ENCODE data around the gene NUDT15. TPM values are rescaled to one million over a fixed set of nuclear protein-coding genes. Genes with fewer than 3 reads are reported as not detected.
"Not testable (repeated sequence)": the region's sequence is repeated elsewhere in the genome, so short reads cannot be mapped to it uniquely, and the experiment has no call there.

NUDT15 gene
- polyA plus RNA-seq, 1 of the 3 experiments (the other 2 are of a cell fraction): 11.9 TPM

DNA sequence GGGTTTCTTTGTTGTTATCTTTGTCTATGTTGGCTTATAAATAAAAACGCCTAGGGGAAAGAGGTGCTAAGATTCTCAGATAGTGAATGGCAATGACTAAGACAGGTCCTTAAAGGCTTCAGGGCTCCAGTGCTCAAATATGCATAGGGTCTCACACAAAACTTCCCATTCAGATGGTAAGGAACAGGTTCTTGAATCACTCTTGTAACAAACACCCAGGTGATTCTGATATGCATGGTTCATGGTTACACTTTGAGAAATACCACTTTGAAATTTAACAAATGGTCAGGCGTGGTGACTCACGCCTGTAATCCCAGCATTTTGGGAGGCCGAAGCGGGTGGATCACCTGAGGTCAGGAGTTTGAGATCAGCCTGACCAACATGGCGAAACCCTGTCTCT, 17.1 kb downstream of the NUDT15 start:
- H3K4me2 ChIP-seq: no peak overlapping the region
- no peak overlapping the region for H2AFZ ChIP-seq (ENCODE audit: low read depth)
- no peaks in the 10 kb centered on the region for H3K79me2 ChIP-seq (ENCODE audit: insufficient read depth)
- H3F3A ChIP-seq (replicated peaks; ENCODE audit: insufficient read depth): no peaks in the 10 kb centered on the region
- CTCF ChIA-PET: no interaction called here
- TF ChIP-seq POLR2AphosphoS5 (IDR thresholded peaks at IDR 0.05; ENCODE audit: low read depth, low read length): no peak
- TF ChIP-seq NRF1 (IDR thresholded peaks at IDR 0.05; ENCODE audit: low read depth, low read length): no peak
- no peak for TF ChIP-seq RCOR1 (IDR thresholded peaks at IDR 0.05; ENCODE audit: low read length)
- no peak for TF ChIP-seq TEAD4 (IDR thresholded peaks at IDR 0.05; ENCODE audit: borderline replicate concordance, insufficient read depth)
- TF ChIP-seq, protein P1, sequence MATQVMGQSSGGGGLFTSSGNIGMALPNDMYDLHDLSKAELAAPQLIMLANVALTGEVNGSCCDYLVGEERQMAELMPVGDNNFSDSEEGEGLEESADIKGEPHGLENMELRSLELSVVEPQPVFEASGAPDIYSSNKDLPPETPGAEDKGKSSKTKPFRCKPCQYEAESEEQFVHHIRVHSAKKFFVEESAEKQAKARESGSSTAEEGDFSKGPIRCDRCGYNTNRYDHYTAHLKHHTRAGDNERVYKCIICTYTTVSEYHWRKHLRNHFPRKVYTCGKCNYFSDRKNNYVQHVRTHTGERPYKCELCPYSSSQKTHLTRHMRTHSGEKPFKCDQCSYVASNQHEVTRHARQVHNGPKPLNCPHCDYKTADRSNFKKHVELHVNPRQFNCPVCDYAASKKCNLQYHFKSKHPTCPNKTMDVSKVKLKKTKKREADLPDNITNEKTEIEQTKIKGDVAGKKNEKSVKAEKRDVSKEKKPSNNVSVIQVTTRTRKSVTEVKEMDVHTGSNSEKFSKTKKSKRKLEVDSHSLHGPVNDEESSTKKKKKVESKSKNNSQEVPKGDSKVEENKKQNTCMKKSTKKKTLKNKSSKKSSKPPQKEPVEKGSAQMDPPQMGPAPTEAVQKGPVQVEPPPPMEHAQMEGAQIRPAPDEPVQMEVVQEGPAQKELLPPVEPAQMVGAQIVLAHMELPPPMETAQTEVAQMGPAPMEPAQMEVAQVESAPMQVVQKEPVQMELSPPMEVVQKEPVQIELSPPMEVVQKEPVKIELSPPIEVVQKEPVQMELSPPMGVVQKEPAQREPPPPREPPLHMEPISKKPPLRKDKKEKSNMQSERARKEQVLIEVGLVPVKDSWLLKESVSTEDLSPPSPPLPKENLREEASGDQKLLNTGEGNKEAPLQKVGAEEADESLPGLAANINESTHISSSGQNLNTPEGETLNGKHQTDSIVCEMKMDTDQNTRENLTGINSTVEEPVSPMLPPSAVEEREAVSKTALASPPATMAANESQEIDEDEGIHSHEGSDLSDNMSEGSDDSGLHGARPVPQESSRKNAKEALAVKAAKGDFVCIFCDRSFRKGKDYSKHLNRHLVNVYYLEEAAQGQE (IDR thresholded peaks at IDR 0.05; ENCODE audit: low read depth, low read length): no peak
- WGBS (ENCODE audit: low lambda C conversion rate): 97% methylated on average over 3 of the region's 6 CpGs
- peaks cover 22 to 29% of the 10 kb centered on the region in 2 experiments for H3K36me3 ChIP-seq (replicated peaks in 1 of 2; ENCODE audit: control insufficient read depth in 1 of 2, insufficient read depth in 2 of 2, low read length in 1 of 2)
- H4K20me1 ChIP-seq (ENCODE audit: insufficient read depth): no peaks in the 10 kb centered on the region
- no peaks in the 10 kb centered on the region for H3K27me3 ChIP-seq (ENCODE audit: insufficient read depth)
- POLR2A ChIA-PET: no interaction called here
- H3K9me2 ChIP-seq: no peaks in the 10 kb centered on the region
- no peak for DNase-seq
- H3K4me1 ChIP-seq (ENCODE audit: control insufficient read depth in 1 of 2, insufficient read depth in 2 of 2, low read depth in 1 of 2, low read length in 1 of 2): no peaks in the 10 kb centered on the region
- no peaks in the 10 kb centered on the region for H3K9me3 ChIP-seq
- no peak overlapping the region for H3K4me3 ChIP-seq (ENCODE audit: low read depth in 2 of 2, low read length in 1 of 2)
- H3K27ac ChIP-seq (ENCODE audit: low read depth in 2 of 2, low read length in 1 of 2): no peak overlapping the region
- no peak overlapping the region for H3K9ac ChIP-seq

DNA sequence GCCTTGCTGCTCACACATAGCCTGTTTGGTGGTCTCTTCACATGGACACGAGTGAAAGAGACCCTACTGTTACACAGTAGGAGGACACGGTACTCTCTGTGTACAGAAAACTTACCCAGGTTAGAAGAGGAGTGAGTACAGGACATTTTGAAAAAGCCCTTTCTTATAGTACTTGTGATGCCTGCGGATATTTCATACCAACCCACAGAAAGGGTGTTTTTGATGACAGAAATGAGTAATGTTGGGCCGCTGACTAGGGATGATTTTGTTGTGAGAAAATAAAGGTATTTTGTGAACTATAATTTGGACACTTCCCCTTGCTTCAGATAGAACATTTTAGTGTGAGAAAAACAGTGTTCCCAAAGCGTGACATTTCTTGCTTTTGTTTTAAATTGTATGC, 18.2 kb downstream of the NUDT15 start:
- Histone ChIP-seq H3K79me2 (ENCODE audit: insufficient read depth) (no peaks in the 10 kb centered on the region), H3K27ac (ENCODE audit: low read depth in 2 of 2, low read length in 1 of 2) (no peak overlapping the region), H3K4me1 (ENCODE audit: control insufficient read depth in 1 of 2, insufficient read depth in 2 of 2, low read depth in 1 of 2, low read length in 1 of 2) (no peaks in the 10 kb centered on the region), H3F3A (replicated peaks; ENCODE audit: insufficient read depth) (no peaks in the 10 kb centered on the region), H3K9me3 (no peaks in the 10 kb centered on the region), H3K4me3 (ENCODE audit: low read depth in 2 of 2, low read length in 1 of 2) (no peak overlapping the region), H3K27me3 (ENCODE audit: insufficient read depth) (no peaks in the 10 kb centered on the region), H4K20me1 (ENCODE audit: insufficient read depth) (no peaks in the 10 kb centered on the region), H2AFZ (ENCODE audit: low read depth) (no peak overlapping the region), H3K4me2 (no peak overlapping the region), H3K9ac (no peak overlapping the region), H3K36me3 (replicated peaks in 1 of 2; ENCODE audit: control insufficient read depth in 1 of 2, insufficient read depth in 2 of 2, low read length in 1 of 2) (peaks cover 21 to 29% of the 10 kb centered on the region in 2 experiments), H3K9me2 (no peaks in the 10 kb centered on the region)
- TF ChIP-seq JUND (IDR thresholded peaks at IDR 0.05) (no peak), POLR2AphosphoS5 (IDR thresholded peaks at IDR 0.05; ENCODE audit: low read depth, low read length) (no peak), MEF2A (IDR thresholded peaks at IDR 0.05; ENCODE audit: borderline replicate concordance, low read depth) (no peak), NFIC (IDR thresholded peaks at IDR 0.05; ENCODE audit: borderline replicate concordance) (no peak), SMC3 (IDR thresholded peaks at IDR 0.05; ENCODE audit: low read depth, low read length) (no peak), TCF12 (IDR thresholded peaks at IDR 0.05) (no peak), MXI1 (IDR thresholded peaks at IDR 0.05; ENCODE audit: low read depth, low read length) (no peak)
- TF ChIP-seq, protein P1 (IDR thresholded peaks at IDR 0.05; ENCODE audit: low read depth, low read length): no peak
- DNase-seq: no peak
- CTCF ChIA-PET: no interaction called here
- POLR2A ChIA-PET: no interaction called here
- WGBS (ENCODE audit: low lambda C conversion rate): 98% methylated on average over 5 of the region's 5 CpGs

DNA sequence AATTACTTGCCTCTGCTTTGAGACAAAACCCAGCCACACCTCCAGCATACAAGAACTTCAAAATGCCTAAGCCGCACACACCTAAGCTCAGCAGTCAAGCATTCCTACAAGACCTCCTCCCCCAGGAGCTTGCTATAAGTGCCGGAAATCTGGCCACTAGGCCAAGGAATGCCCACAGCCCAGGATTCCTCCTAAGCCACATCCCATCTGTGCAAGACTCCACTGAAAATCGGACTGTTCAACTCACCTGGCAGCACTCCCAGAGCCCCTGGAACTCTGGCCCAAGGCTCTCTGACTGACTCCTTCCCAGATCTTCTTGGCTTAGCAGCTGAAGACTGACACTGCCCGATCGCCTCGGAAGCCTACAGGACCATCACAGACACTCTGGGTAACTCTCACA, 21.0 kb downstream of the NUDT15 start:
- CTCF ChIA-PET: interaction anchor here (1.0 kb wide), 1 partner anchor 21 kb away, joined by 3 read pairs; no protein-coding TSS in a partner anchor
- H3K36me3 ChIP-seq (replicated peaks in 1 of 2; ENCODE audit: control insufficient read depth in 1 of 2, insufficient read depth in 2 of 2, low read length in 1 of 2): peaks cover under 1 to 11% of the 10 kb centered on the region in 2 experiments
- H3K4me3 ChIP-seq (ENCODE audit: low read depth in 2 of 2, low read length in 1 of 2); DNase-seq; H3K27me3 ChIP-seq (ENCODE audit: insufficient read depth); H3K79me2 ChIP-seq (ENCODE audit: insufficient read depth); H3K4me2 ChIP-seq; H3K9me2 ChIP-seq; H2AFZ ChIP-seq (ENCODE audit: low read depth); H3K9me3 ChIP-seq; H4K20me1 ChIP-seq (ENCODE audit: insufficient read depth); H3K27ac ChIP-seq (ENCODE audit: low read depth in 2 of 2, low read length in 1 of 2); H3K9ac ChIP-seq; H3F3A ChIP-seq (replicated peaks; ENCODE audit: insufficient read depth); H3K4me1 ChIP-seq (ENCODE audit: control insufficient read depth in 1 of 2, insufficient read depth in 2 of 2, low read depth in 1 of 2, low read length in 1 of 2); POLR2A ChIA-PET: not testable (repeated sequence)
- WGBS (ENCODE audit: low lambda C conversion rate): 88% methylated on average over 5 of the region's 6 CpGs

DNA sequence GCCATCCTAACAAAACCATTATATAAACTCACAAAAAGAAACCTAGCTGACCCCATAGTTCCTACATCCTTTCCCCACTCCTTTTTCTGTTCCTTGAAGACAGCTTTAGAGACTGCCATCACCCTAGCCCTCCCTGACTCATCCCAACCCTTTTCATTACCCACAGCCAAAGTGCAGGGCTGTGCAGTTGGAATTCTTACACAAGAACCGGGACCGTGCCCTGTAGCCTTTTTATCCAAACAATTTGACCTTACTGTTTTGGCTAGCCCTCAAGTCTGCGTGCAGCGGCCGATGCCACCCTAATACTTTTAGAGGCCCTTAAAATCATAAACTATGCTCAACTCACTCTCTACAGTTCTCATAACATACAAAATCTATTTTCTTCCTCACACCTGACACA, 22.4 kb downstream of the NUDT15 start:
- H3K27me3 ChIP-seq (ENCODE audit: insufficient read depth); H3K4me1 ChIP-seq (ENCODE audit: control insufficient read depth in 1 of 2, insufficient read depth in 2 of 2, low read depth in 1 of 2, low read length in 1 of 2); H3K9ac ChIP-seq; DNase-seq; H3K36me3 ChIP-seq (replicated peaks in 1 of 2; ENCODE audit: control insufficient read depth in 1 of 2, insufficient read depth in 2 of 2, low read length in 1 of 2); H4K20me1 ChIP-seq (ENCODE audit: insufficient read depth); H3K4me2 ChIP-seq; H3K4me3 ChIP-seq (ENCODE audit: low read depth in 2 of 2, low read length in 1 of 2); H3F3A ChIP-seq (replicated peaks; ENCODE audit: insufficient read depth); H3K27ac ChIP-seq (ENCODE audit: low read depth in 2 of 2, low read length in 1 of 2); H2AFZ ChIP-seq (ENCODE audit: low read depth); H3K9me2 ChIP-seq; POLR2A ChIA-PET; CTCF ChIA-PET; H3K9me3 ChIP-seq: not testable (repeated sequence)
- 77% methylated on average over 5 of the region's 5 CpGs for WGBS (ENCODE audit: low lambda C conversion rate)
- H3K79me2 ChIP-seq (ENCODE audit: insufficient read depth): peaks cover 15% of the 10 kb centered on the region; the same call in 1 of the 2 replicates
